AG04449 (cell line): Measurements from ENCODE around the gene USP4.
A peak's percentile ranks its signal among the peaks of the same experiment; 100 is the strongest.
"Not testable (repeated sequence)": the region's sequence is repeated elsewhere in the genome, so short reads cannot be mapped to it uniquely, and the experiment has no call there.

Source experiments
- CTCF ChIA-PET: fragments of 350-600 bp; formaldehyde crosslinking; extraction: SDS; loops from one replicate; lab custom pipeline; 2021; ENCODE audit warnings: antibody characterized with exemption; lab: Yijun Ruan, JAX
- POLR2A ChIA-PET: fragments of 400-600, 350-600 bp; formaldehyde crosslinking; extraction: SDS; loops from one replicate; lab custom pipeline; 2020; ENCODE audit warnings: antibody characterized with exemption, inconsistent platforms; lab: Yijun Ruan, JAX
- DNase-seq: peaks from one replicate; pipeline ENCODE4 v3.0.0-alpha.2; 2010; ENCODE audit warnings: low read depth, low spot score
- H3K4me3 ChIP-seq: 2 replicates; pipeline ENCODE4 v1.5.1; 2011; ENCODE audit warnings: low read depth, mild to moderate bottlenecking, control low read depth, low read length
- CTCF ChIP-seq: IDR thresholded peaks from one replicate; pipeline ENCODE4 v1.5.1; 2011; ENCODE audit warnings: mild to moderate bottlenecking, moderate library complexity, low read length, control low read depth, inconsistent platforms; ENCODE audit not compliant: insufficient read depth; ENCODE audit errors: missing control alignments

The USP4 gene

GRCh38 chr3:49343163-49343562 is 3.3 kb upstream of the USP4 start:
- DNase-seq, result no peak
- TF ChIP-seq CTCF, result no peak
- H3K4me3 ChIP-seq, result no peak overlapping the region
- ChIA-PET POLR2A (no interaction called here), CTCF (interaction anchor here (0.7 to 2.2 kb wide), 4 partner anchors 10 to 105 kb away, joined by 3 to 15 read pairs (median 5); no protein-coding TSS in a partner anchor)

GRCh38 chr3:49341996-49342395 is 2.1 kb upstream of the USP4 start:
- H3K4me3 ChIP-seq, result no peak overlapping the region
- POLR2A ChIA-PET, result interaction anchor here (0.6 kb wide), 1 partner anchor 16 kb away, joined by 3 read pairs; no protein-coding TSS in a partner anchor
- TF ChIP-seq CTCF, result no peak
- CTCF ChIA-PET, result interaction anchor here (0.8 to 2.2 kb wide), 4 partner anchors 17 to 108 kb away, joined by 3 to 15 read pairs (median 3); partner anchors contain the start of gene GPX1
- no peak for DNase-seq

GRCh38 chr3:49339581-49339940 is 292 bp downstream of the USP4 start:
- POLR2A ChIA-PET, result interaction anchor here (1.1 to 3.3 kb wide), 11 partner anchors 9 to 168 kb away, joined by 3 to 22 read pairs (median 6); partner anchors contain the start of genes DAG1, GPX1, KLHDC8B and RHOA
- no peak for TF ChIP-seq CTCF
- DNase-seq, result no peak
- peak overlapping the region; percentile 84 for H3K4me3 ChIP-seq
- CTCF ChIA-PET, result interaction anchor here (0.7 to 3.8 kb wide), 25 partner anchors 9 to 169 kb away, joined by 3 to 88 read pairs (median 6); partner anchors contain the start of genes KLHDC8B, NICN1 and RHOA

- TF ChIP-seq CTCF, result no peak
- H3K4me3 ChIP-seq, result no peak overlapping the region
- POLR2A ChIA-PET, result no interaction called here
- no peak for DNase-seq
- CTCF ChIA-PET, result interaction anchor here (1.2 to 1.7 kb wide), 2 partner anchors 9 to 115 kb away, joined by 4 read pairs; no protein-coding TSS in a partner anchor
Observed at GRCh38 chr3:49333916-49334633, 5.8 kb downstream of the USP4 start.

- no peak for TF ChIP-seq CTCF
- DNase-seq, result no peak
- ChIA-PET POLR2A (no interaction called here), CTCF (interaction anchor here (1.7 kb wide), 1 partner anchor 116 kb away, joined by 4 read pairs; no protein-coding TSS in a partner anchor)
- H3K4me3 ChIP-seq, result no peak overlapping the region
Observed at GRCh38 chr3:49333091-49333490, 6.8 kb downstream of the USP4 start.

- CTCF ChIA-PET, result interaction anchor here (1.2 to 2.3 kb wide), 2 partner anchors 10 to 120 kb away, joined by 3 to 4 read pairs; partner anchors contain the start of gene USP4
- TF ChIP-seq CTCF, result no peak
- no peak for DNase-seq
- H3K4me3 ChIP-seq, result no peak overlapping the region
- POLR2A ChIA-PET, result no interaction called here
Observed at GRCh38 chr3:49329186-49329585, 10.7 kb downstream of the USP4 start.

GRCh38 chr3:49328350-49328749 is 11.5 kb downstream of the USP4 start:
- POLR2A ChIA-PET, result not testable (repeated sequence)

More at GRCh38 chr3:49328350-49328749, 11.5 kb downstream of the USP4 start:
- DNase-seq, H3K4me3 ChIP-seq: not testable (repeated sequence)
- CTCF ChIA-PET, result interaction anchor here (1.2 kb wide), 1 partner anchor 121 kb away, joined by 3 read pairs; no protein-coding TSS in a partner anchor
